SU-DHL-6 (cell line): ENCODE results near the gene OSBPL5.

ENCODE experiments used
- CTCF ChIP-seq: fragments of 200-600 bp; sonication (generic); IDR thresholded peaks from one replicate; pipeline ENCODE4 v1.5.1; 2017; ENCODE audit warnings: antibody characterized with exemption, mild to moderate bottlenecking, low read length, moderate library complexity; ENCODE audit not compliant: insufficient read depth, poor library complexity, severe bottlenecking
- EZH2phosphoT487 ChIP-seq: fragments of 200-600 bp; sonication (generic), shearing (Covaris generic); conservative IDR thresholded peaks from 2 replicates; pipeline ENCODE4 v1.6.1; 2018; ENCODE audit warnings: mild to moderate bottlenecking, antibody characterized with exemption, low read length, moderate library complexity, mixed read lengths

- TF ChIP-seq CTCF (no peak), EZH2phosphoT487 (no peak)
Measured at GRCh38 chr11:3170756-3171650, 5.9 kb upstream of the OSBPL5 start.
